NCI-H345 (cell line): Measurements from ENCODE around the gene NHERF1.

ENCODE experiments used
- DNase-seq: peaks from one replicate; lab custom pipeline; 2025; lab: John Stamatoyannopoulos, UW

The NHERF1 gene

GRCh38 chr17:74749279-74750038 lies 1.0 kb downstream of the NHERF1 start:
- no peak for DNase-seq

GRCh38 chr17:74750039-74750326 lies 1.6 kb downstream of the NHERF1 start:
- DNase-seq = no peak

- no peak for DNase-seq
These were observed 2.1 kb downstream of the NHERF1 start for GRCh38 chr17:74750327-74751069.

GRCh38 chr17:74752415-74752814 lies 4.0 kb downstream of the NHERF1 start:
- DNase-seq = no peak

- no peak for DNase-seq
These were observed 4.5 kb downstream of the NHERF1 start for GRCh38 chr17:74752822-74753401.

- no peak for DNase-seq
These were observed 6.4 kb downstream of the NHERF1 start for GRCh38 chr17:74754832-74755231.

GRCh38 chr17:74755533-74755932 lies 7.1 kb downstream of the NHERF1 start:
- DNase-seq = no peak

- no peak for DNase-seq
These were observed 8.5 kb downstream of the NHERF1 start for GRCh38 chr17:74756891-74757290.

- DNase-seq = no peak
These were observed 9.1 kb downstream of the NHERF1 start for GRCh38 chr17:74757502-74757901.

GRCh38 chr17:74757931-74758847 lies 9.8 kb downstream of the NHERF1 start:
- no peak for DNase-seq

GRCh38 chr17:74758848-74759168 lies 10.4 kb downstream of the NHERF1 start:
- no peak for DNase-seq

GRCh38 chr17:74759243-74759801 lies 10.9 kb downstream of the NHERF1 start:
- DNase-seq = no peak

- no peak for DNase-seq
These were observed 11.5 kb downstream of the NHERF1 start for GRCh38 chr17:74759941-74760340.

GRCh38 chr17:74760404-74761105 lies 12.1 kb downstream of the NHERF1 start:
- DNase-seq = no peak

GRCh38 chr17:74761419-74761818 lies 13.0 kb downstream of the NHERF1 start:
- DNase-seq = no peak

- no peak for DNase-seq
These were observed 13.5 kb downstream of the NHERF1 start for GRCh38 chr17:74761931-74762330.

GRCh38 chr17:74763565-74764387 lies 15.3 kb downstream of the NHERF1 start:
- DNase-seq = no peak

- no peak for DNase-seq
These were observed 16.4 kb downstream of the NHERF1 start for GRCh38 chr17:74764751-74765286.

GRCh38 chr17:74766413-74766812 lies 18.0 kb downstream of the NHERF1 start:
- no peak for DNase-seq

- DNase-seq = no peak
These were observed 18.7 kb downstream of the NHERF1 start for GRCh38 chr17:74767111-74767516.
